OCI-LY3 (cell line): ENCODE measurements around the gene MATCAP1.

ENCODE experiments used
- EZH2phosphoT487 ChIP-seq: fragments of 200-600 bp; shearing (Covaris generic); IDR thresholded peaks from 2 replicates; pipeline ENCODE4 v1.6.1; 2018; ENCODE audit warnings: antibody characterized with exemption, mixed run types, low read depth
- TF ChIP-seq, protein P1 (sequence below): fragments of 200-600, 300-600 bp; sonication (generic); IDR thresholded peaks from 2 replicates; pipeline ENCODE4 v1.5.1; 2014; ENCODE audit warnings: antibody characterized with exemption, low read length, low read depth

- TF ChIP-seq EZH2phosphoT487 = no peak
- TF ChIP-seq, protein P1, sequence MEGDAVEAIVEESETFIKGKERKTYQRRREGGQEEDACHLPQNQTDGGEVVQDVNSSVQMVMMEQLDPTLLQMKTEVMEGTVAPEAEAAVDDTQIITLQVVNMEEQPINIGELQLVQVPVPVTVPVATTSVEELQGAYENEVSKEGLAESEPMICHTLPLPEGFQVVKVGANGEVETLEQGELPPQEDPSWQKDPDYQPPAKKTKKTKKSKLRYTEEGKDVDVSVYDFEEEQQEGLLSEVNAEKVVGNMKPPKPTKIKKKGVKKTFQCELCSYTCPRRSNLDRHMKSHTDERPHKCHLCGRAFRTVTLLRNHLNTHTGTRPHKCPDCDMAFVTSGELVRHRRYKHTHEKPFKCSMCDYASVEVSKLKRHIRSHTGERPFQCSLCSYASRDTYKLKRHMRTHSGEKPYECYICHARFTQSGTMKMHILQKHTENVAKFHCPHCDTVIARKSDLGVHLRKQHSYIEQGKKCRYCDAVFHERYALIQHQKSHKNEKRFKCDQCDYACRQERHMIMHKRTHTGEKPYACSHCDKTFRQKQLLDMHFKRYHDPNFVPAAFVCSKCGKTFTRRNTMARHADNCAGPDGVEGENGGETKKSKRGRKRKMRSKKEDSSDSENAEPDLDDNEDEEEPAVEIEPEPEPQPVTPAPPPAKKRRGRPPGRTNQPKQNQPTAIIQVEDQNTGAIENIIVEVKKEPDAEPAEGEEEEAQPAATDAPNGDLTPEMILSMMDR = no peak
Observed at GRCh38 chr16:67162506-67163163, 21.1 kb downstream of the MATCAP1 start.
